ENCODE results near the gene MFN2.

GRCh38 chr1:12006167-12006921 lies 26.1 kb downstream of the MFN2 start:
- TF ChIP-seq CTCF (IDR thresholded peaks at IDR 0.05) (no peak), REST (IDR thresholded peaks at IDR 0.05; ENCODE audit: insufficient read depth in 1 of 2, low read depth in 2 of 2, low read length in 1 of 2) (no peak), SIN3A (IDR thresholded peaks at IDR 0.05; ENCODE audit: borderline replicate concordance, insufficient read depth, low read depth, low read length) (no peak), POLR2AphosphoS5 (IDR thresholded peaks at IDR 0.05; ENCODE audit: low read depth, low read length) (no peak)
